ENCODE results near the gene KIAA1328. TPM values are rescaled to one million over a fixed set of nuclear protein-coding genes. Genes with fewer than 3 reads are reported as not detected.

KIAA1328 gene
- total RNA-seq, 4 donors from 2014 or later = 11.3 to 26.1 (median 15.3) TPM

DNA sequence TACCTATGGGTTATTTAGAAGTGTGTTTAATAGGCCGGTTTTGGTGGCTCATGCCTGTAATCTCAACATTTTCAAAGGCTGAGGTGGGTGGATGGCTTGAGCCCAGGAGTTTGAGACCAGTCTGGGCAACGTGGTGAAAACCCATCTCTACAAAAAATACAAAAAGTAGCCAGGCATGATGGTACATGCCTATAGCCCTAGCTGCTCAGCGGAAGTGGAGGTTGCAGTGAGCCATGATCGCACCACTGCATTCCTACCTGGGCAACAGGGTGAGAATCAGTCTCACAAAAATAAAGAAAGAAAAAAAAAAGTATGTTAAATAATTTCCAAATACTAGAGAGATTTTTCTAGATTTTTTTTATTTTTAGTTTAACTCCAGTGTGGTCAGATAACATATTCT, 316.0 kb downstream of the KIAA1328 start:
- WGBS, 2 donors (ENCODE audit: low coverage in 1 of 2) = 78 to 86% methylated on average over 4 of the region's 4 CpGs
- TF ChIP-seq, protein P1, sequence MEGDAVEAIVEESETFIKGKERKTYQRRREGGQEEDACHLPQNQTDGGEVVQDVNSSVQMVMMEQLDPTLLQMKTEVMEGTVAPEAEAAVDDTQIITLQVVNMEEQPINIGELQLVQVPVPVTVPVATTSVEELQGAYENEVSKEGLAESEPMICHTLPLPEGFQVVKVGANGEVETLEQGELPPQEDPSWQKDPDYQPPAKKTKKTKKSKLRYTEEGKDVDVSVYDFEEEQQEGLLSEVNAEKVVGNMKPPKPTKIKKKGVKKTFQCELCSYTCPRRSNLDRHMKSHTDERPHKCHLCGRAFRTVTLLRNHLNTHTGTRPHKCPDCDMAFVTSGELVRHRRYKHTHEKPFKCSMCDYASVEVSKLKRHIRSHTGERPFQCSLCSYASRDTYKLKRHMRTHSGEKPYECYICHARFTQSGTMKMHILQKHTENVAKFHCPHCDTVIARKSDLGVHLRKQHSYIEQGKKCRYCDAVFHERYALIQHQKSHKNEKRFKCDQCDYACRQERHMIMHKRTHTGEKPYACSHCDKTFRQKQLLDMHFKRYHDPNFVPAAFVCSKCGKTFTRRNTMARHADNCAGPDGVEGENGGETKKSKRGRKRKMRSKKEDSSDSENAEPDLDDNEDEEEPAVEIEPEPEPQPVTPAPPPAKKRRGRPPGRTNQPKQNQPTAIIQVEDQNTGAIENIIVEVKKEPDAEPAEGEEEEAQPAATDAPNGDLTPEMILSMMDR (IDR thresholded peaks at IDR 0.05) = no peak
- no peak for TF ChIP-seq EP300 (IDR thresholded peaks at IDR 0.05)
- no peak for TF ChIP-seq POLR2A (IDR thresholded peaks at IDR 0.05)
- no peak for TF ChIP-seq POLR2AphosphoS5 (IDR thresholded peaks at IDR 0.05)
- Histone ChIP-seq H3K9me3 (no peaks in the 10 kb centered on the region), H3K4me3 (no peak overlapping the region), H3K27ac (no peak overlapping the region), H3K27me3 (no peaks in the 10 kb centered on the region), H3K36me3 (no peaks in the 10 kb centered on the region), H3K4me1 (no peaks in the 10 kb centered on the region)
- no peak for ATAC-seq

DNA sequence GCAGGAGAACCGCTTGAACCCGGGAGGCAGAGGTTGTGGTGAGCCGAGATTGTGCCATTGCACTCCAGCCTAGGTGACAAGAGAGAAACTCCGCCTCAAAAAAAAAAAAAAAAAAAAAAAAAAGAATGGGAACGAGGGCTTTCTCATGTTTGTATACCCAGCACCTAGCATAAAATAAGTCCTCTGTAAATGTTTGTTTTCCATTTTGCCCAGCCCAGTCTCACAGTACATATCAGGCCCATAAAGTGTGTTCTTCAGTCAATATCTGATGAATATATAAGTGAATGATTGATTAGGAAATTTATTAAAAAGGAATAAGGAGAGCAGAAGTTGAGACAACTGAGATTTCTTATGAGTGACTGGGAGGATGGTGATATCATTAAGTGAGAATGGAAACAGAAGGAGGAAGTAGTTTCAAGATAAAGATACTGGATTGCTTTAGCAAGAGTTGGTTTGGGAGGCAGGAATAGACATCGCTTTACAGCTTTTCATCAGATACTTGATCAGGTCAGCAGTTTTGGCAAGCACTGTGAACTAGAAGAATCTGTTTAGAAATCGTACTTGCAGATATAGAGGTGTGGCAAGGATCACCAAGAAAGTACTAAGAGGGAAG, 327.5 kb downstream of the KIAA1328 start:
- no peaks in the 10 kb centered on the region for H3K4me1 ChIP-seq
- TF ChIP-seq POLR2AphosphoS5 (IDR thresholded peaks at IDR 0.05) (no peak), EP300 (IDR thresholded peaks at IDR 0.05) (no peak), POLR2A (IDR thresholded peaks at IDR 0.05) (no peak)
- TF ChIP-seq, protein P1 (IDR thresholded peaks at IDR 0.05) = no peak
- H3K4me3 ChIP-seq = no peak overlapping the region
- ATAC-seq = no peak
- no peaks in the 10 kb centered on the region for H3K27me3 ChIP-seq
- WGBS, 2 donors (ENCODE audit: low coverage in 1 of 2) = 77 to 79% methylated on average over 2 to 6 of the region's 7 CpGs
- no peaks in the 10 kb centered on the region for H3K9me3 ChIP-seq
- H3K27ac ChIP-seq = no peak overlapping the region
- peaks cover 0 to 4% of the 10 kb centered on the region in 2 donors for H3K36me3 ChIP-seq

DNA sequence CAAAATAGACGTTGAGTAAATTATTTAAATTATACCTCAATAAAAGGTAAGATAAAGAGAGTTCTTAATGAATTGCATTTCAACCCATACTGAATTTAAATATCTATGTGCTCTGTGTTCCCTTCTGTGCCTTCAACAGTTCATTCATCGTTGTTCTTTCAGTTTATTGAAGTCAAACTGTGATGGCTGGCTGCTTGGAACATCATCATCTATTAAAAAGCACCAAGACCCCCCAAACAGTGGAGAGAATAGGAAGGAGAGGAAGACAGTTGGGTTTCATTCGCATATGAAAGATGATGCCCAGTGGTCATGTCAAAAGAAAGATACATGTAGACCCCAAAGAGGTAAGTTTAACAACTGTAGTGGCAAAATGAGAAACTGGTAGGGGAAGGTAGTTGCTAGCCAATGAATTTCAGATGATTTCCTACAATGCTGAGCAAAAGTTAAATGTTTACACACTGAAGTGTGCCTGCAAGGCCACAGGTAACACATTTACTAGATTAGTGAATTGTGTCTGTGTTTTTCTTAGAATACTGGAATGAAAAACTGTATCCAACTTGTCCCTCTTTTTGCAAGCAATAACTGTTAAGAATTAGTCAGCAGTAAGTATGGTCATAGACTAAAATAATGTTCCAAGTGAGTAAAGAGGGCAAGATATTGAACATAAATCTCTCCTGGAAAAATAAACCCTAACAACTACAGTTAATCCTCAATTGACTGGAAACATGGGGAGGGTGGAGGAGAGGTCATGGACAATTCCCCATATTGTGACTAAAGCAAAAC, 331.3 kb downstream of the KIAA1328 start:
- no peaks in the 10 kb centered on the region for H3K4me1 ChIP-seq
- H3K27ac ChIP-seq = no peak overlapping the region
- no peak for TF ChIP-seq POLR2AphosphoS5 (IDR thresholded peaks at IDR 0.05)
- TF ChIP-seq POLR2A (IDR thresholded peaks at IDR 0.05) = no peak
- no peak for TF ChIP-seq EP300 (IDR thresholded peaks at IDR 0.05)
- TF ChIP-seq, protein P1 (IDR thresholded peaks at IDR 0.05) = no peak
- 53 to 55% methylated on average over 3 of the region's 3 CpGs for WGBS, 2 donors (ENCODE audit: low coverage in 1 of 2)
- H3K36me3 ChIP-seq = peaks cover 0 to 10% of the 10 kb centered on the region in 2 donors
- H3K9me3 ChIP-seq = no peaks in the 10 kb centered on the region
- no peak for ATAC-seq
- no peak overlapping the region for H3K4me3 ChIP-seq
- H3K27me3 ChIP-seq = no peaks in the 10 kb centered on the region

DNA sequence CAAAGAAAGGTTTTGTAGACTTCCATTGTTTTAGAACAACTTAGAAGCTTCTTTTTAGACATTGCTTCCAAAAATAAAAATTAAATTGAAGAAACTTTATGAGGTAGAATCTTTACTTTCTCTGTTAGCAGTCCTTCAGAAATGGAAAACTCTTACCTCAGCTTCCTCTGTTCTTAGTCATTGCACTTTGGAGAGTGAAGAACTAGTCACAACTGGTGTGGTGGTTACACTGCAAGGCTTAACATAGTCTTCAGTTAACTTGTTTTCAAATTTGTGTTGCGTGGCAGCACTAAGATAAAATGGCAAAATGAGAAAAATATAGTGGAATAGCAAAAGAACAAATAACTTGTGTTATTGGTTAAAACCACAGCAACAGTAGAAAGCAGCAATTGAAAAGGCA, 332.6 kb downstream of the KIAA1328 start:
- TF ChIP-seq POLR2A (IDR thresholded peaks at IDR 0.05) = no peak
- TF ChIP-seq EP300 (IDR thresholded peaks at IDR 0.05) = no peak
- TF ChIP-seq, protein P1 (IDR thresholded peaks at IDR 0.05) = no peak
- no peak for TF ChIP-seq POLR2AphosphoS5 (IDR thresholded peaks at IDR 0.05)
- no peak overlapping the region for H3K4me3 ChIP-seq
- H3K9me3 ChIP-seq = no peaks in the 10 kb centered on the region
- H3K4me1 ChIP-seq = no peaks in the 10 kb centered on the region
- ATAC-seq = no peak
- no peaks in the 10 kb centered on the region for H3K27me3 ChIP-seq
- no peak overlapping the region for H3K27ac ChIP-seq
- peaks cover 0 to 10% of the 10 kb centered on the region in 2 donors for H3K36me3 ChIP-seq
- 90 to 100% methylated on average over 1 of the region's 1 CpG for WGBS, 2 donors (ENCODE audit: low coverage in 1 of 2)

DNA sequence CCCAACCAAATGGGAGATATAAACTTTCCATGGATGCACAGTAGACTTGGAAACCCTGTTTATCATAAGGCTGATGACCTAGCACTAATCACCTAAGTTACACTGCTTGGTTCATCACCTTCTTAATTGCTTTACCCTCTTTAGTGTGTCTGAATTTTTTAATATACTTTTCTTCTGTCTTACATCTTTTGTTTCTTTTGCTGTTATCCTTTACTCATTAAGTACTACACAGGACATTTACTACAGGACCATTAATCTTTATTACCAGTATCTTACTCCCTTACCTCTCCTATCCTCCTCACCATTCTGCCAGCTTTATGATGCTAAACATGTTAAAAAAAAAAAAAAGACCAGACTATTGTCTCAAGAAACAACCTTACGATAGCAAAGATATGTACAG, 333.6 kb downstream of the KIAA1328 start:
- no peak overlapping the region for H3K4me3 ChIP-seq
- TF ChIP-seq POLR2AphosphoS5 (IDR thresholded peaks at IDR 0.05) (no peak), EP300 (IDR thresholded peaks at IDR 0.05) (no peak), POLR2A (IDR thresholded peaks at IDR 0.05) (no peak)
- TF ChIP-seq, protein P1 (IDR thresholded peaks at IDR 0.05) = no peak
- peaks cover 0 to 10% of the 10 kb centered on the region in 2 donors for H3K36me3 ChIP-seq
- H3K27ac ChIP-seq = no peak overlapping the region
- no peaks in the 10 kb centered on the region for H3K9me3 ChIP-seq
- WGBS, 2 donors (ENCODE audit: low coverage in 1 of 2) = 90 to 100% methylated on average over 1 of the region's 1 CpG
- ATAC-seq = no peak
- H3K4me1 ChIP-seq = no peaks in the 10 kb centered on the region
- no peaks in the 10 kb centered on the region for H3K27me3 ChIP-seq
